ENCODE results near the gene EXOSC1.
"Not testable (repeated sequence)": the region's sequence is repeated elsewhere in the genome, so short reads cannot be mapped to it uniquely, and the experiment has no call there.

The EXOSC1 gene

GRCh38 chr10:97483921-97484320, 38.1 kb upstream of the EXOSC1 start:
- no peak overlapping the region for H3K4me3 ChIP-seq (ENCODE audit: low read depth, low read length)
- POLR2A ChIA-PET = no interaction called here
- TF ChIP-seq, protein P1, sequence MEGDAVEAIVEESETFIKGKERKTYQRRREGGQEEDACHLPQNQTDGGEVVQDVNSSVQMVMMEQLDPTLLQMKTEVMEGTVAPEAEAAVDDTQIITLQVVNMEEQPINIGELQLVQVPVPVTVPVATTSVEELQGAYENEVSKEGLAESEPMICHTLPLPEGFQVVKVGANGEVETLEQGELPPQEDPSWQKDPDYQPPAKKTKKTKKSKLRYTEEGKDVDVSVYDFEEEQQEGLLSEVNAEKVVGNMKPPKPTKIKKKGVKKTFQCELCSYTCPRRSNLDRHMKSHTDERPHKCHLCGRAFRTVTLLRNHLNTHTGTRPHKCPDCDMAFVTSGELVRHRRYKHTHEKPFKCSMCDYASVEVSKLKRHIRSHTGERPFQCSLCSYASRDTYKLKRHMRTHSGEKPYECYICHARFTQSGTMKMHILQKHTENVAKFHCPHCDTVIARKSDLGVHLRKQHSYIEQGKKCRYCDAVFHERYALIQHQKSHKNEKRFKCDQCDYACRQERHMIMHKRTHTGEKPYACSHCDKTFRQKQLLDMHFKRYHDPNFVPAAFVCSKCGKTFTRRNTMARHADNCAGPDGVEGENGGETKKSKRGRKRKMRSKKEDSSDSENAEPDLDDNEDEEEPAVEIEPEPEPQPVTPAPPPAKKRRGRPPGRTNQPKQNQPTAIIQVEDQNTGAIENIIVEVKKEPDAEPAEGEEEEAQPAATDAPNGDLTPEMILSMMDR (IDR thresholded peaks at IDR 0.05; ENCODE audit: insufficient read depth, low read length, missing control alignments) = no peak
- CTCF ChIA-PET = interaction anchor here (1.4 to 1.5 kb wide), 2 partner anchors 20 to 23 kb away, joined by 3 read pairs; no protein-coding TSS in a partner anchor
- no peak for DNase-seq (ENCODE audit: low read depth, low spot score)

- ChIA-PET POLR2A (no interaction called here), CTCF (interaction anchor here (1.4 to 1.5 kb wide), 2 partner anchors 20 to 22 kb away, joined by 3 read pairs; no protein-coding TSS in a partner anchor)
- no peak overlapping the region for H3K4me3 ChIP-seq (ENCODE audit: low read depth, low read length)
- TF ChIP-seq, protein P1 (IDR thresholded peaks at IDR 0.05; ENCODE audit: insufficient read depth, low read length, missing control alignments) = no peak
- no peak for DNase-seq (ENCODE audit: low read depth, low spot score)
These were observed 37.7 kb upstream of the EXOSC1 start for GRCh38 chr10:97483506-97483905.

DNA sequence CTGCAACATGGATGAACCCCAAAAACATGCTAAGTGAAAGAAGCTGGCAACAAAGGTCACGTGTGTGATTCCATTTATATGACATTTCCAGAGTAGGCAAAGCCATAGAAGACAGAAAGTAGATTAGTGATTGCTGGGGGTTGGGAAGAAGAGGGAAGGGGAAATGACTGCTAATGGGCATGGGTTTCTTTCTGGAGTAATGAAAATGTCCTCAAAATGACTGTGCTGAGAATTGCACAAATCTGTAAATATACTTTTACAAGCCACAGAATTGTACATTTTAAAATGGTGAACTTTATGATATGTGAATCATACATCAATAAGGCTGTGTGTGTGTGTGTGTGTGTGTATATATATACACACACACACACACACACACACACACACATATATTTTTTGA, 36.6 kb upstream of the EXOSC1 start:
- POLR2A ChIA-PET = no interaction called here
- DNase-seq (ENCODE audit: low read depth, low spot score) = no peak
- CTCF ChIA-PET = interaction anchor here (1.2 to 2.3 kb wide), 2 partner anchors 13 to 72 kb away, joined by 3 to 13 read pairs; no protein-coding TSS in a partner anchor
- no peak overlapping the region for H3K4me3 ChIP-seq (ENCODE audit: low read depth, low read length)
- TF ChIP-seq, protein P1 (IDR thresholded peaks at IDR 0.05; ENCODE audit: insufficient read depth, low read length, missing control alignments) = no peak

DNA sequence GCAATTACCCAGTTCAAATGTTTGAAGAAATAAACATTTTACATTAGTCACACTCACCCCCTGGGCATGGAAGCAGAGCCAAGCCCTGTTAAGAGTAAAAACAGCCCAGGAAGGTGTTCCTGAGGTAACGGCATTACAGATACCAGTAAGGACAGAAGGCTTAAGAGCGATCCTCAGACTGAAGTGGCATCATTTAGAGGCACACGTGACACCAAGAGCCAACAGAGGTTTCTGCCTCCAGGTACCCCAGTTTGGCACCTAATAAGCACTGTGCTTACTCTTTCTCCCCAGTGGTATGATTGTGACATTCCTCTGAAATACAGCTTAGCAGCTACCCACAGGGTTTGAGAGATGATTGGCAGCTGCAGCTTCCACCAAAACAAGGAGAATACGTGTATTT, 35.3 kb upstream of the EXOSC1 start:
- ChIA-PET POLR2A (no interaction called here), CTCF (interaction anchor here (2.3 kb wide), 1 partner anchor 73 kb away, joined by 13 read pairs; no protein-coding TSS in a partner anchor)
- H3K4me3 ChIP-seq (ENCODE audit: low read depth, low read length) = no peak overlapping the region
- DNase-seq (ENCODE audit: low read depth, low spot score) = no peak
- TF ChIP-seq, protein P1 (IDR thresholded peaks at IDR 0.05; ENCODE audit: insufficient read depth, low read length, missing control alignments) = no peak

DNA sequence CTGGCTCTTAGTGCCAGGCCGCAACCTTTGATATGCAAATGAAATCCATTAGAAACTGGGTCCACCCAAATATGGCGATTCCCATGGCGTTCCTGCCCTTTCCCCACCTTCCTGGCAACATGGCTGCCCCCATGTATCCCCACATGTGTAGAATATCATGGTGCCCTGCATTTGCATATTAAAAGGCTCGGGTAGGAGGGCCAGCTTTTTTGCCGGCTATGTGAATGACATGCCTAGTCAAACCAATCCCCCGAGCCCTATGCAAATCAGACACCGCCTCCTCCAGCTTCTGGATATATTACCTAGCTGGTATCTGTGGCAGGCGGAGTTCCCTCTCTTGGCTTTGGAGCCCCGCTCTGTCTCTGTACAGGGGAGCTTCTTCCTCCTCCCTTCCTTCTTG, 34.1 kb upstream of the EXOSC1 start:
- POLR2A ChIA-PET = no interaction called here
- H3K4me3 ChIP-seq (ENCODE audit: low read depth, low read length) = no peak overlapping the region
- TF ChIP-seq, protein P1 (IDR thresholded peaks at IDR 0.05; ENCODE audit: insufficient read depth, low read length, missing control alignments) = no peak
- no peak for DNase-seq (ENCODE audit: low read depth, low spot score)
- CTCF ChIA-PET = interaction anchor here (1.1 to 2.3 kb wide), 2 partner anchors 15 to 74 kb away, joined by 3 to 13 read pairs; no protein-coding TSS in a partner anchor

GRCh38 chr10:97479410-97479809, 33.6 kb upstream of the EXOSC1 start:
- H3K4me3 ChIP-seq (ENCODE audit: low read depth, low read length); POLR2A ChIA-PET; DNase-seq (ENCODE audit: low read depth, low spot score): not testable (repeated sequence)
- CTCF ChIA-PET = interaction anchor here (1.1 kb wide), 1 partner anchor 14 kb away, joined by 3 read pairs; no protein-coding TSS in a partner anchor

Measured in AG04449 (cell line).